ENCODE measurements around the gene CHST15. TPM values are rescaled to one million over a fixed set of nuclear protein-coding genes. Genes with fewer than 3 reads are reported as not detected.
A peak's percentile ranks its signal among the peaks of the same experiment; 100 is the strongest.

CHST15 gene
- total RNA-seq, 6 experiments from 2014 or later: 0.88 to 8.7 (median 1.1) TPM

- TF ChIP-seq, protein P1, sequence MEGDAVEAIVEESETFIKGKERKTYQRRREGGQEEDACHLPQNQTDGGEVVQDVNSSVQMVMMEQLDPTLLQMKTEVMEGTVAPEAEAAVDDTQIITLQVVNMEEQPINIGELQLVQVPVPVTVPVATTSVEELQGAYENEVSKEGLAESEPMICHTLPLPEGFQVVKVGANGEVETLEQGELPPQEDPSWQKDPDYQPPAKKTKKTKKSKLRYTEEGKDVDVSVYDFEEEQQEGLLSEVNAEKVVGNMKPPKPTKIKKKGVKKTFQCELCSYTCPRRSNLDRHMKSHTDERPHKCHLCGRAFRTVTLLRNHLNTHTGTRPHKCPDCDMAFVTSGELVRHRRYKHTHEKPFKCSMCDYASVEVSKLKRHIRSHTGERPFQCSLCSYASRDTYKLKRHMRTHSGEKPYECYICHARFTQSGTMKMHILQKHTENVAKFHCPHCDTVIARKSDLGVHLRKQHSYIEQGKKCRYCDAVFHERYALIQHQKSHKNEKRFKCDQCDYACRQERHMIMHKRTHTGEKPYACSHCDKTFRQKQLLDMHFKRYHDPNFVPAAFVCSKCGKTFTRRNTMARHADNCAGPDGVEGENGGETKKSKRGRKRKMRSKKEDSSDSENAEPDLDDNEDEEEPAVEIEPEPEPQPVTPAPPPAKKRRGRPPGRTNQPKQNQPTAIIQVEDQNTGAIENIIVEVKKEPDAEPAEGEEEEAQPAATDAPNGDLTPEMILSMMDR (IDR thresholded peaks at IDR 0.05): no peak
- Mint-ChIP-seq H3K36me3 (ENCODE audit: low read depth) (no peaks in the 10 kb centered on the region; the same call in 1 of the 2 replicates), H3K9me3 (peaks cover 6% of the 10 kb centered on the region), H3K4me3 (peak overlapping the region; percentile 77; the same call in 1 of the 2 replicates), H3K27ac (no peak overlapping the region; the same call in 1 of the 2 replicates), H3K4me1 (ENCODE audit: low read depth) (no peaks in the 10 kb centered on the region), H3K27me3 (ENCODE audit: insufficient read depth) (peaks cover 26% of the 10 kb centered on the region)
- peak; percentile 5 for DNase-seq
These were observed 1.0 kb downstream of the CHST15 start for GRCh38 chr10:124092250-124092859.

GRCh38 chr10:124091646-124092249 lies 1.6 kb downstream of the CHST15 start:
- Mint-ChIP-seq H3K27me3 (ENCODE audit: insufficient read depth) (peaks cover 26% of the 10 kb centered on the region), H3K27ac (no peak overlapping the region), H3K4me1 (ENCODE audit: low read depth) (no peaks in the 10 kb centered on the region), H3K4me3 (peak overlapping the region; percentile 77; the same call in 1 of the 2 replicates), H3K9me3 (peaks cover 6% of the 10 kb centered on the region), H3K36me3 (ENCODE audit: low read depth) (no peaks in the 10 kb centered on the region; the same call in 1 of the 2 replicates)
- TF ChIP-seq, protein P1 (IDR thresholded peaks at IDR 0.05): no peak
- DNase-seq: no peak

GRCh38 chr10:124090601-124091209 lies 2.7 kb downstream of the CHST15 start:
- H3K4me3 Mint-ChIP-seq: peak overlapping the region; percentile 29; the same call in 1 of the 2 replicates
- H3K36me3 Mint-ChIP-seq (ENCODE audit: low read depth): no peaks in the 10 kb centered on the region; the same call in 1 of the 2 replicates
- no peak overlapping the region for H3K27ac Mint-ChIP-seq
- TF ChIP-seq, protein P1 (IDR thresholded peaks at IDR 0.05): no peak
- H3K4me1 Mint-ChIP-seq (ENCODE audit: low read depth): no peaks in the 10 kb centered on the region
- no peaks in the 10 kb centered on the region for H3K9me3 Mint-ChIP-seq
- H3K27me3 Mint-ChIP-seq (ENCODE audit: insufficient read depth): peaks cover 23% of the 10 kb centered on the region
- no peak for DNase-seq

DNA sequence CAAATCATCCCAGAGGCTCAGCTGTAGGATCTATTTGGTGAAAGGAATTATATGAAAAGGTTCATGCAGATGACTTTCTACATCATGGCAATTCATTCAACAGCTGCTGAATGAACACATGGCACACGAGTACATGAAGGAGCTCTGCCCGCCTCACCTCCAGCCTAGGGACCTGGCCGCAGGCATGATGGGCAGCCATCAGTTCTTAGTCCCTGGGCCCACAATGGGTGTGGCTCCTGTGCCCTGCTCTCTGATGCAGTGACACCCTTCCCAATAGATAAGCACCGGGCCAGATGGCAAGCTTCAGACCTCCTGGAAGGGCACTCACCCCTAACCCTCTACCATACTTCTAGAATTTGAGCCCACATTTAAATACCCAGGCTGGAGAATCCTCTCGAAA lies 3.5 kb downstream of the CHST15 start:
- Mint-ChIP-seq H3K9me3 (no peaks in the 10 kb centered on the region), H3K4me3 (no peak overlapping the region)

GRCh38 chr10:124088915-124089314 lies 4.5 kb downstream of the CHST15 start:
- no peak for DNase-seq
- Mint-ChIP-seq H3K4me1 (ENCODE audit: low read depth) (peaks cover under 1% of the 10 kb centered on the region; the same call in 1 of the 2 replicates), H3K36me3 (ENCODE audit: low read depth) (no peaks in the 10 kb centered on the region; the same call in 1 of the 2 replicates), H3K4me3 (no peak overlapping the region), H3K27me3 (ENCODE audit: insufficient read depth) (peaks cover 16% of the 10 kb centered on the region), H3K27ac (no peak overlapping the region), H3K9me3 (no peaks in the 10 kb centered on the region)
- TF ChIP-seq, protein P1 (IDR thresholded peaks at IDR 0.05): no peak

More for the DNA sequence above, 3.5 kb downstream of the CHST15 start:
- no peak for DNase-seq
- TF ChIP-seq, protein P1 (IDR thresholded peaks at IDR 0.05): no peak
- no peaks in the 10 kb centered on the region; the same call in 1 of the 2 replicates for H3K36me3 Mint-ChIP-seq (ENCODE audit: low read depth)
- peaks cover 20% of the 10 kb centered on the region for H3K27me3 Mint-ChIP-seq (ENCODE audit: insufficient read depth)
- no peaks in the 10 kb centered on the region for H3K4me1 Mint-ChIP-seq (ENCODE audit: low read depth)
- no peak overlapping the region for H3K27ac Mint-ChIP-seq

Measured in HFFc6 (cell line).